Esophagus squamous epithelium (tissue), 5 donors: ENCODE data around the gene BLOC1S1. TPM values are rescaled to one million over a fixed set of nuclear protein-coding genes. Genes with fewer than 3 reads are reported as not detected.
"Not testable (repeated sequence)": the region's sequence is repeated elsewhere in the genome, so short reads cannot be mapped to it uniquely, and the experiment has no call there.

Experiments
- DNase-seq: peaks from one replicate; lab custom pipeline; 2025; lab: John Stamatoyannopoulos, UW
- H3K27ac ChIP-seq, 4 donors: fragments of 200-600 bp; sonication (generic); one replicate each; pipeline ENCODE4 v1.5.1; 2016 to 2019; ENCODE audit warnings: mild to moderate bottlenecking in 1 of 4
- H3K27me3 ChIP-seq, 4 donors: fragments of 200-600 bp; sonication (generic); 1 replicate in 3 of 4; 2 replicates in 1 of 4; pipeline versions ENCODE4 v1.5.1 to v1.6.0; 2017 to 2021; ENCODE audit warnings: antibody characterized with exemption in 1 of 4
- H3K36me3 ChIP-seq, 3 donors: fragments of 200-600 bp; sonication (generic); one replicate each; pipeline ENCODE4 v1.5.1; 2016 to 2019
- H3K4me1 ChIP-seq, 3 donors: fragments of 200-600 bp; sonication (generic); one replicate each; pipeline ENCODE4 v1.5.1; 2017 to 2019
- H3K4me3 ChIP-seq, 4 donors: fragments of 200-600 bp; sonication (generic); 1 replicate in 3 of 4; 2 replicates in 1 of 4; pipeline ENCODE4 v1.5.1; 2016 to 2019; ENCODE audit warnings: mild to moderate bottlenecking in 2 of 4, moderate library complexity in 1 of 4
- H3K9me3 ChIP-seq, 3 donors: fragments of 200-600 bp; sonication (generic); one replicate each; pipeline ENCODE4 v1.5.1; 2016 to 2019
- CTCF ChIP-seq, 6 experiments: fragments of 450-650 bp in 4 of 6; fragments of 200-600 bp in 2 of 6; sonication (generic) in 2 of 6; IDR thresholded peaks; one replicate each; pipeline ENCODE4 v1.5.1; 2016 to 2019; ENCODE audit warnings: antibody characterized with exemption in 6 of 6, mild to moderate bottlenecking in 4 of 6, moderate library complexity in 4 of 6
- POLR2A ChIP-seq, 4 donors: fragments of 450-650 bp; IDR thresholded peaks; one replicate each; pipeline ENCODE4 v1.6.1; 2017; ENCODE audit warnings: antibody characterized with exemption in 4 of 4, mild to moderate bottlenecking in 4 of 4, moderate library complexity in 3 of 4
- WGBS, 2 donors: methylation state at CpG; one replicate each; pipeline ENCODE4 v1.1.5; 2018; 5-methylcytosine and 5-hydroxymethylcytosine counted together
- intact Hi-C: fragments of 100-400 bp; cut with DNase I; formaldehyde crosslinking; loops from one replicate; pipeline ENCODE4 v1.15.0; 2022
- total RNA-seq, 4 donors: library from RNA; depleted of rRNA; stranded (reverse); fragments of >200 nt; gene quantifications; one replicate each; pipeline ENCODE4 v1.1.0, GENCODE V29; 2016
- donor health status: DM: yes; HTN: yes; CAD: no.

The BLOC1S1 gene
- total RNA-seq, 4 donors from 2014 or later = 117 to 211 (median 178) TPM

- Histone ChIP-seq H3K27ac (no peak overlapping the region), H3K9me3 (no peaks in the 10 kb centered on the region), H3K36me3 (peaks cover 1 to 32% (median 4%) of the 10 kb centered on the region in 3 donors), H3K27me3 (peaks cover 0 to 16% (median 0%) of the 10 kb centered on the region in 4 donors), H3K4me3 (no peak overlapping the region), H3K4me1 (peaks cover 13 to 37% (median 20%) of the 10 kb centered on the region in 3 donors)
- DNase-seq = no peak
- TF ChIP-seq CTCF (IDR thresholded peaks at IDR 0.05) = no peak
- TF ChIP-seq POLR2A (IDR thresholded peaks at IDR 0.05) = no peak
- intact Hi-C loops = no loop called here
These were observed 31.0 kb downstream of the BLOC1S1 start for GRCh38 chr12:55746913-55747231.

GRCh38 chr12:55748230-55748993 lies 32.6 kb downstream of the BLOC1S1 start:
- Histone ChIP-seq H3K4me1 (peaks cover 6 to 26% (median 18%) of the 10 kb centered on the region in 3 donors), H3K9me3 (no peaks in the 10 kb centered on the region), H3K27ac (no peak overlapping the region), H3K4me3 (no peak overlapping the region), H3K36me3 (peaks cover 12 to 48% (median 14%) of the 10 kb centered on the region in 3 donors), H3K27me3 (peaks cover 0 to 14% (median 0%) of the 10 kb centered on the region in 4 donors)
- TF ChIP-seq CTCF (IDR thresholded peaks at IDR 0.05) (no peak), POLR2A (IDR thresholded peaks at IDR 0.05) (no peak)
- DNase-seq = no peak
- 86 to 96% methylated on average over 11 of the region's 18 CpGs for WGBS, 2 donors
- intact Hi-C loops = no loop called here

GRCh38 chr12:55755246-55755645 lies 39.4 kb downstream of the BLOC1S1 start:
- Histone ChIP-seq H3K27me3 (no peaks in the 10 kb centered on the region), H3K4me1 (no peaks in the 10 kb centered on the region), H3K9me3 (no peaks in the 10 kb centered on the region), H3K36me3 (peaks cover 31 to 99% (median 32%) of the 10 kb centered on the region in 3 donors), H3K4me3 (no peak overlapping the region), H3K27ac (no peak overlapping the region)
- TF ChIP-seq CTCF (IDR thresholded peaks at IDR 0.05) (no peak), POLR2A (IDR thresholded peaks at IDR 0.05) (no peak)
- no peak for DNase-seq
- 69 to 70% methylated on average over 2 of the region's 2 CpGs for WGBS, 2 donors
- intact Hi-C loops = no loop called here

- DNase-seq = no peak
- intact Hi-C loops = no loop called here
- Histone ChIP-seq H3K9me3 (no peaks in the 10 kb centered on the region), H3K4me1 (no peaks in the 10 kb centered on the region), H3K36me3 (peaks cover 20 to 100% (median 26%) of the 10 kb centered on the region in 3 donors), H3K27me3 (no peaks in the 10 kb centered on the region), H3K27ac (no peak overlapping the region), H3K4me3 (no peak overlapping the region)
- TF ChIP-seq CTCF (IDR thresholded peaks at IDR 0.05) = no peak
- no peak for TF ChIP-seq POLR2A (IDR thresholded peaks at IDR 0.05)
- 62 to 76% methylated on average over 2 of the region's 2 CpGs for WGBS, 2 donors
These were observed 41.9 kb downstream of the BLOC1S1 start for GRCh38 chr12:55757701-55758100.

- WGBS, 2 donors = 93 to 100% methylated on average over 3 to 4 of the region's 4 CpGs
- H3K4me3 ChIP-seq, DNase-seq, H3K27me3 ChIP-seq, H3K27ac ChIP-seq, H3K4me1 ChIP-seq, H3K9me3 ChIP-seq, intact Hi-C loops: not testable (repeated sequence)
- H3K36me3 ChIP-seq = peaks cover 20 to 100% (median 21%) of the 10 kb centered on the region in 3 donors
These were observed 42.7 kb downstream of the BLOC1S1 start for GRCh38 chr12:55758575-55758974.
